22Rv1 (cell line): ENCODE data around the gene ANK3.

Source experiments
- ZFX ChIP-seq: fragments of 450-650 bp; IDR thresholded peaks from 2 replicates; pipeline ENCODE4 v1.6.1; 2017; ENCODE audit warnings: antibody characterized with exemption, borderline replicate concordance
- TF ChIP-seq, protein P1 (sequence below): fragments of 450-650 bp; IDR thresholded peaks from 2 replicates; pipeline ENCODE4 v1.5.1; 2017; ENCODE audit warnings: mild to moderate bottlenecking

DNA sequence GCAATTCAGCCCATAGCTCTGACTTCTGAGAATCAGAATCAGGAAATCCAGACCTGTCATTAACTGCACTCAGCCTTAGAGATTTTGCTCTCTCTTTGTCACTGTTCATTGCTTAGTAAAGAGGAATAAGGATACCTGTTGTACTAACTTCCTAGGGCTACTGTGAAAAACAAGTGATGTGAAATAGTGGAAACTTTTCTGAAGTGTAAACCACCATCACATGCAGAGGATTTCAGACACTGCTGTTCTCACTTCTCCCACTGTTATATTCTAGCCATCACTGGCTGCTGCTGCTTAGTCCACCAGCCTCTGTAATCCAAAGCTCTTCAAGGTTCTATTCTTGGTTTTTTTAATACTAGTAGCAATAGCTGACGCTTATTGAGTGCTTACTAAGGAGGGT, 353.7 kb downstream of the ANK3 start:
- TF ChIP-seq, protein P1, sequence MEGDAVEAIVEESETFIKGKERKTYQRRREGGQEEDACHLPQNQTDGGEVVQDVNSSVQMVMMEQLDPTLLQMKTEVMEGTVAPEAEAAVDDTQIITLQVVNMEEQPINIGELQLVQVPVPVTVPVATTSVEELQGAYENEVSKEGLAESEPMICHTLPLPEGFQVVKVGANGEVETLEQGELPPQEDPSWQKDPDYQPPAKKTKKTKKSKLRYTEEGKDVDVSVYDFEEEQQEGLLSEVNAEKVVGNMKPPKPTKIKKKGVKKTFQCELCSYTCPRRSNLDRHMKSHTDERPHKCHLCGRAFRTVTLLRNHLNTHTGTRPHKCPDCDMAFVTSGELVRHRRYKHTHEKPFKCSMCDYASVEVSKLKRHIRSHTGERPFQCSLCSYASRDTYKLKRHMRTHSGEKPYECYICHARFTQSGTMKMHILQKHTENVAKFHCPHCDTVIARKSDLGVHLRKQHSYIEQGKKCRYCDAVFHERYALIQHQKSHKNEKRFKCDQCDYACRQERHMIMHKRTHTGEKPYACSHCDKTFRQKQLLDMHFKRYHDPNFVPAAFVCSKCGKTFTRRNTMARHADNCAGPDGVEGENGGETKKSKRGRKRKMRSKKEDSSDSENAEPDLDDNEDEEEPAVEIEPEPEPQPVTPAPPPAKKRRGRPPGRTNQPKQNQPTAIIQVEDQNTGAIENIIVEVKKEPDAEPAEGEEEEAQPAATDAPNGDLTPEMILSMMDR, result no peak
- TF ChIP-seq ZFX, result no peak
